Ammon's horn (tissue), 1 donor: ENCODE results near the gene MSLN.

ENCODE experiments used
- DNase-seq: peaks from one replicate; pipeline ENCODE4 v3.0.0-alpha.2; 2016; ENCODE audit warnings: low spot score

MSLN gene

GRCh38 chr16:776824-777223 is 16.3 kb downstream of the MSLN start:
- no peak for DNase-seq

DNA sequence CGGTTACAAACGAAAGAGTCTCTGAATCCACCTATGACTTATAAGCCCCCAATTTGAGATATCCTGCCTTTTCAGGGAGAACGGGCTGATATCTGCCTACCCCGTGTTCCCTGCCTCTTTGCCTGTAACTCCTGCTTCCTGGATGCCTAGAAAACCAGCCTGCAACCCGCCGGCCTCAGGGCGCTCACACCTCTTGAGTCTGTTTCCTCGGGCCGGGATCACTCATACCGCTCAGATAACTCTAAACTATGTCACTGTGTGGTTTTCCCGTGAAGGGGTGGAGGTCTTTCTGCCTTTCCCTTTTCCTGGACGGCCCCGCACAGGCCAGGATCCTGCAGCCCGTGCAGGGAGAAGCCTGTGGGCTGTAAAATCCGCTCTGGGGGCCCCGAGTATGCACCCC is 17.3 kb downstream of the MSLN start:
- DNase-seq, result no peak

- DNase-seq, result no peak
Measured at GRCh38 chr16:778447-778846, 17.9 kb downstream of the MSLN start.

GRCh38 chr16:778909-779527 is 18.5 kb downstream of the MSLN start:
- no peak for DNase-seq

- no peak for DNase-seq
Measured at GRCh38 chr16:779561-779960, 19.0 kb downstream of the MSLN start.

DNA sequence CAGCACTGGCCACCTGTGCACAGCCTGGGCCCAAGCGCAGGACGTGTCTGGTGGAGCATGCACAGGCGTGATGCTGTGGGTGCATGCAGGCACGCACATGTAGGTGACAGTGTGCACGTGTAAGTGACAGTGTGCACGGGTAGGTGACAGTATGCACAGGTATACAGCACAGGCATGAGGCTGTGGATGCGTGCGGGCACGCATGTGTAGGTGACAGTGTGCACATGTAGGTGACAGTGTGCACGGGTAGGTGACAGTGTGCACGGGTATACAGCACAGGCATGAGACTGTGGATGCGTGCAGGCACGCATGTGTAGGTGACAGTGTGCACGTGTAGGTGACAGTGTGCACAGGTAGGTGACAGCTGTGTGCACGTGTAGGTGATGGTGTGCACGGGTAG is 19.8 kb downstream of the MSLN start:
- DNase-seq, result no peak

- DNase-seq, result no peak
Measured at GRCh38 chr16:781346-782010, 20.9 kb downstream of the MSLN start.

DNA sequence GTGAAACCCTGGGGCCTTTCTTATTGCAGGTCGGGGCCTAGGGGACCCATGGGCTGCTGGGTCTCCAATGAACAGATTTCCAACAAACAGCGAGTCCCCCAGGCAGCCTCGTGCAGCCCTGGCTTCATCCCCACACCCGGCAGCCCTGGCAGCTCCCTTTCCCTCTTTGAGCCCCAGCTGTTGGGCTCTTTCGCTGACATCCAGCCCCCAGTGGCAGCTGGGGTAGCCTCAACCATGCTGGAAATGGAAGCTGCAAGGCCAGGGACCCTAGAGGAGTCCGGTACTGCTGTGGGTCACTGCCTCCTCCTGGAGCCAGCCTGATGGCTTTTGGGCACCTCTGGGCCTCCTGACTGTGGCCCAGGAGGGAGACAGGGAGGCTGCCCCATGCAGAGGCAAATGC is 21.7 kb downstream of the MSLN start:
- DNase-seq, result no peak

- no peak for DNase-seq
Measured at GRCh38 chr16:782766-783403, 22.4 kb downstream of the MSLN start.

- DNase-seq, result no peak
Measured at GRCh38 chr16:783404-784161, 23.0 kb downstream of the MSLN start.

GRCh38 chr16:784431-784830 is 23.9 kb downstream of the MSLN start:
- DNase-seq, result no peak

- DNase-seq, result peak; percentile 57
Measured at GRCh38 chr16:785563-786535, 25.3 kb downstream of the MSLN start.

GRCh38 chr16:787321-787966 is 26.9 kb downstream of the MSLN start:
- no peak for DNase-seq

DNA sequence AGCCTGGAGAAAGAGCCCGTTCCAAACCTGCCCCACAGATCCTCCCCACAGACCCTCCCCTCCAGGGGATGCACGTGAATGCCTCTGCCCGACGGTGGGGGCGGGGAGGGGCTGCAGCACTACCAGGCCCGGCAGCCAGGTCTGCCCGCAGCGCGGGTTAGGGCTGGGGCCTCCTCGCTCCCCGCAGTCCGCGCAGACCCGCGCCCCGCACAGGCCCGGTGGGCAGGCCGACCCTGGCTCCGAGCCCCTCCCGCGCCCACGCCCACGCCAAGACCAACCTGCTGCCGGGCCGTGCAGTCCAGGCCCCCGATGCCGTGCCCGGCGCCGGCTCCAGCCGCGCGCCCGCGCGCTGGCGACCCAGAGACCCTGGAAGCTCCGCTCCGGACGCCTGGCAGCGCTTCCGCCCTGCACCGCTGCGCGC is 27.5 kb downstream of the MSLN start, which contains the start of gene RPUSD1:
Gene RPUSD1 (minus strand): TSS at position 404 of the 421 bp plus-strand sequence. CDS start 644 bp downstream, outside the sequence.
- DNase-seq, result no peak

- DNase-seq, result peak; percentile 94
Measured at GRCh38 chr16:788399-789126, 28.0 kb downstream of the MSLN start, which contains the start of gene CHTF18. CHTF18 (plus strand) TSS chr16:788620; CDS start chr16:788685, 65 bp downstream.

DNA sequence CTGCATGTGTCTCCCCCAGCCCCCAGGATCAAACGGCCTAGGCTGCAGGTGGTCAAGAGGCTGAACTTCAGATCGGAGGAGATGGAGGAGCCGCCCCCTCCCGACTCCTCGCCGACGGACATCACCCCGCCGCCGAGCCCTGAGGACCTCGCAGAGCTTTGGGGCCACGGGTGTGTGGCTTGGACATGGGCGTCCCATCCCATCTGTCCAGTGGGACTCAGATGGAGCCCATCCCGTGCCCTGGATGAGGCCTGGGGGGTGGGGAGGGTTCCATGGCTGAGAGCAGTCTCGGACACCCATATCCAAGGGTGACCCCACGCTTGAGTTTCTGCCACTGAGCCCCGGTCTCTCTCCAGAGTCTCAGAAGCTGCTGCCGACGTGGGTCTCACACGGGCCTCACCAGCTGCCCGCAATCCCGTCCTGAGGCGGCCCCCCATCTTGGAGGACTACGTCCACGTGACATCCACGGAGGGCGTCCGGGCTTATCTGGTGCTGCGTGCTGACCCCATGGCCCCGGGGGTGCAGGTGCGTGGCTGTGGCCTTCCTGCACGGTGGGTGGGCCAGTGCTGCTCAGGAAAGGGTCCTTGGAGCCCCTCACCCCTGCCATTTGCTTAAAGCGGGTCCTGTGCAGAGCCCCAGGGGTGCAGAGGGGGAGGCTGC is 28.8 kb downstream of the MSLN start:
- no peak for DNase-seq

GRCh38 chr16:790086-790485 is 29.6 kb downstream of the MSLN start:
- no peak for DNase-seq

- DNase-seq, result no peak
Measured at GRCh38 chr16:791131-791530, 30.6 kb downstream of the MSLN start.

DNA sequence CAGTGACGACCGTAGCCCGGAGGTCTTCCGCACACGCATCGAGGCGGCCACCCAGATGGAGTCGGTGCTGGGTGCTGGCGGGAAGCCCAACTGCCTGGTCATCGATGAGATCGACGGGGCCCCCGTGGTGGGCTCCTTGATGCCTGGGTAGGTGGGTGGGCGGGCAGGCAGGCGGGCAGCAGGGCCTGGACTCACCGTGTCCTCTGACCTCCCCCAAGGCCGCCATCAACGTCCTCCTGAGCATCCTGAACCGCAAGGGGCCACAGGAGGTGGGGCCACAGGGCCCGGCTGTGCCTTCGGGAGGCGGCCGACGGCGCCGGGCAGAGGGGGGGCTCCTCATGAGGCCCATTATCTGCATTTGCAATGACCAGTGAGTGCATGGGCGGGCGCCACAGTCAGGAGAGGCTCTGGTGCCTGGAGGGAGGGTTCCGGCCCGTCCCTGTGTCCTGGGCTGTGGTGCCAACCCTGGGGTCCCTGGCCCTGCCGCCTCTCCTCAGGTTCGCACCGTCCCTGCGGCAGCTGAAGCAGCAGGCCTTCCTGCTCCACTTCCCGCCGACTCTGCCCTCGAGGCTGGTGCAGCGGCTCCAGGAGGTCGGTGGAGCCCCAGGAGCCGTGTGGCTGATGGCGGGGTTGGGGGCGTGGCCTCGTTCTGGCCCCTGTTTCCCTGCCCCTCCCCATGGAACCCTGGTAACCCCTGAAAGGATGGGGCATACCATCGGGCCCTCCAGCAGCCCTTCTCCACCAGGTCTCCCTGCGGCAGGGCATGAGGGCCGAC is 31.9 kb downstream of the MSLN start:
- no peak for DNase-seq
